RCC 7860 (cell line): ENCODE data around the gene EHMT1.
"Not testable (repeated sequence)": the region's sequence is repeated elsewhere in the genome, so short reads cannot be mapped to it uniquely, and the experiment has no call there.

Source experiments
- DNase-seq: peaks from one replicate; pipeline ENCODE4 v3.0.0-alpha.2; 2015; ENCODE audit warnings: low spot score
- FAIRE-seq: peaks from 2 replicates; lab custom pipeline; 2012; peaks lifted over from hg19 to GRCh38; lab: Jason Lieb, UNC

EHMT1 gene

DNA sequence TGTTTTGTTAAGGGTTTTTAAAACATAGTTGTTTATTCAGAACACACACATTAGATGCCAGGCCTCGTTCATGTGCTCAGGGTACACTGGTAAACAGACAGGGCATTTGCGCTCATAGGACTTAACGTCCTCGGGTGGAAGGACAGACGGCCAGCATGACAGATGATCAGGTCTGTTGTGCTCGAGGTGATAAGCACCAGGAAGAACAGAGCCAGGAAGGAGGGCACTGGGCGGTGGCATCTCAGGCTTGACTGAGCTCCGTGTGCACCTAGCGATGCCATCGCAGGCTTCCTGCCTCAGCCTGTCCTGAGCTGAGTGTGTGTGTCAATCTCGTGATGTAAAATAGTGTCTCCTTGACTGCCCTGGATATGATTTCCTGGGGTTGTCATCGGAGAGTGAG is 96.5 kb downstream of the EHMT1 start:
- DNase-seq (no peak), FAIRE-seq (no peak)

DNA sequence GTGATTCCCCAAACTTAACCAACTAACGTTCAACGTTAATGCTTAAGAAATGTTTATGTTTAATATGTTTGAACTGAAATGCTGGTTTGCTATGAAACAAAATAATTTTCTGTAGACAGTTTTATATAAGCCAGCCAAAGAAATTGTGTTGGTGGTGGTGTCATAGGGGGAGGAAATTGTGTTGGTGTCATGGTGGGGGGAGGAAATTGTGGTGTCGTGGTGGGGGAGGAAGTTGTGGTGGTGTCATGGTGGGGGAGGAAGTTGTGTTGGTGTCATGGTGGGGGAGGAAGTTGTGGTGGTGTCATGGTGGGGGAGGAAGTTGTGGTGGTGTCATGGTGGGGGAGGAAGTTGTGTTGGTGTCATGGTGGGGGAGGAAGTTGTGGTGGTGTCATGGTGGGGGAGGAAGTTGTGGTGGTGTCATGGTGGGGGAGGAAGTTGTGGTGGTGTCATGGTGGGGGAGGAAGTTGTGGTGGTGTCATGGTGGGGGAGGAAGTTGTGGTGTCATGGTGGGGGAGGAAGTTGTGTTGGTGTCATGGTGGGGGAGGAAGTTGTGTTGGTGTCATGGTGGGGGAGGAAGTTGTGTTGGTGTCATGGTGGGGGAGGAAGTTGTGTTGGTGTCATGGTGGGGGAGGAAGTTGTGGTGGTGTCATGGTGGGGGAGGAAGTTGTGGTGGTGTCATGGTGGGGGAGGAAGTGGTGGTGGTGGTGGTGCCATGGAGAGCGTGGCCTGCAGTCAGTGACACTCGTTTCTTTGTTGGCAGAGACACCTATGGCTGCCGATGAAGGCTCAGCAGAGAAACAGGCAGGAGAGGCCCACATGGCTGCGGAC is 97.3 kb downstream of the EHMT1 start:
- DNase-seq, FAIRE-seq: not testable (repeated sequence)

DNA sequence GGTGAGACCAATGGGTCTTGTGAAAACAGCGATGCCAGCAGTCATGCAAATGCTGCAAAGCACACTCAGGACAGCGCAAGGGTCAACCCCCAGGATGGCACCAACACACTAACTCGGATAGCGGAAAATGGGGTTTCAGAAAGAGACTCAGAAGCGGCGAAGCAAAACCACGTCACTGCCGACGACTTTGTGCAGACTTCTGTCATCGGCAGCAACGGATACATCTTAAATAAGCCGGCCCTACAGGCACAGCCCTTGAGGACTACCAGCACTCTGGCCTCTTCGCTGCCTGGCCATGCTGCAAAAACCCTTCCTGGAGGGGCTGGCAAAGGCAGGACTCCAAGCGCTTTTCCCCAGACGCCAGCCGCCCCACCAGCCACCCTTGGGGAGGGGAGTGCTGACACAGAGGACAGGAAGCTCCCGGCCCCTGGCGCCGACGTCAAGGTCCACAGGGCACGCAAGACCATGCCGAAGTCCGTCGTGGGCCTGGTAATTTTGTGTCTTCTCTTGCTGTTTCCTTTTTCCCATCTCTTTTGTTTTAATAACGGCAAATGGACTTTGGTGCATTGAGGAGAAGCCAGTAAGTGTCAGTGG is 98.0 kb downstream of the EHMT1 start:
- no peak for DNase-seq
- FAIRE-seq: no peak

DNA sequence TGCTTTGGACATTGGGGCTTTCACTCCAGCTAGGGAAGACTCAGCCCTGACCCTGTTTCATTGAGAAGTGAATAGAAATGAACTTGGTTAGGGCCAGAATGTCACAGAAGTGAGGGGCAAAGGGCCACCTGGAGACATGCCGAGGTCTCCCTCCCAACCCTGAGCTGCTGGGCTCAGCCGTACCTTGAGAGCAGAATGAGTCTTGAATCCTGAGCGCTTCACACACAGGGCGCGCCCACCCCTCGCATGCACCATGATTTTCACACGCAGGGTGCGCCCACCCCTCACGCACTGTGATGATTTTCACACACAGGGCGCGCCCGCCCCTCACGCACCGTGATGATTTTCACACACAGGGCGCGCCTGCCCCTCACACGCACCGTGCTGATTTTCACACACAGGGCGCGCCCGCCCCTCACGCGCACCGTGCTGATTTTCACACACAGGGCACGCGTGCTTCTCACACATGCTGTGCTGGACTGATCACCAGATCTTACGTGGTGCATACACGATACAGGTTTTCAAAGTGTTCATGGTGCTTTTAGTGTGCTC is 99.0 kb downstream of the EHMT1 start:
- no peak for FAIRE-seq
- no peak for DNase-seq

DNA sequence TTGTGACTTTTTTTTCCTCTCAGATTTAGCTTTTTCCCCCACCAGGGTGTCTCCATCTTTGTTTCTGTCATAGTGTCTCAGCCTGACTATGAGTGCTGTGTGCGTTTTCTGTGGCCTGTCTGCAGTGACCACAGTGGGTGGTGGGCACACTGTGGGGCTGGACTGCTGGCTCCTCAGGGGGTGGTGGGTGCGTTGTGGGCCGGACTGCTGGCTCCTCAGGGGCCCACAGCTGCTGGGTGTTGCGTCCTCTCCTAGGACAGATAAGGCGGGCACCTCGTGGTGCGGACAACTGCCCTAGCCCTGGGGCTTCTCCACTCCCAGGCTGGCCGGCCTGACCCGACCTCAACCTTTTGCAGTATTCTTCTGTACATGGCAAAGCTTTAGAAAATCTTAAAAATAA is 100.4 kb downstream of the EHMT1 start:
- FAIRE-seq: no peak
- no peak for DNase-seq

DNA sequence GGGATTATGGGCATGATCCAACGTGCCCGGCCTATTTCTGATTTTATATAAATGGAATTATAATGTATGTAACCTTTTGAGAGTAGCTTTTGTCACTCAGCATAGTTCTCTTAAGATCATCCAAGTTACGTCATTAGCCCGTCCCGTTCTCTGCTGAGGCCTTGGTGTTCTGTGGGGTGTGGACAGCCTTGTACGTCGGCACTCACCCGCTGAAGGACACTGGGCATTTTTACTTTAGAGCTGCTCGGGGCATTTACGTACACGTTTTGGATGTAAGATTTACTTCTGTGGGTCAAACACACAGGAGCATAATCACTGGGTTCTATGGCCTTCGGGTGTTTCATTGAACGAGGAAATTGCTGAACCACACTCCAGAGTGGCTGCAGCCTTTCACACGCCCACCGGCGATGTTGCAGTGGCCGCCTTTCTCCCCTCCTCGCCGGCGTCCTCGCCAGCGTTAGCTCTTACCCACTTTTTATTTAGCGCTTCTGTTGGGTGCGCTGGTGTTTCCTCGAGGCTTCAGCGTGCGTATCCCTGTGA is 101.8 kb downstream of the EHMT1 start:
- FAIRE-seq (no peak), DNase-seq (no peak)

DNA sequence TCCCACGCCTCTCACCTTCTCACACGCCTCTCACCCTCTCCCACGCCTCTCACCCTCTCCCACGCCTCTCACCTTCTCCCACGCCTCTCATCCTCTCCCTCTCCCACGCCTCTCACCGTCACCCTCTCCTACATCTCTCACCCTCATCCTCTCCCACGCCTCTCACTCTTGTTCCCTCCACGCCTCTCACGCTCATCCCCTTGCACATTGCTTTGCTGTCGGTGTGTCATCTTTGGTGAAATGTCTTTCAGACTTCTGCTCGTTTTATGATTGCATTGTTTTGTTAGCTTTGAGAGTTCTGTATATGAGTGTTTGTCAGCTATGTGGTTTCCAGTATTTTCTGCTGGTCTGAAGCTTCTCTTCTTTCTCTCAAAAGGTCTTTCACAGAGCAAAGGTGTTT is 102.7 kb downstream of the EHMT1 start:
- no peak for FAIRE-seq
- DNase-seq: no peak

DNA sequence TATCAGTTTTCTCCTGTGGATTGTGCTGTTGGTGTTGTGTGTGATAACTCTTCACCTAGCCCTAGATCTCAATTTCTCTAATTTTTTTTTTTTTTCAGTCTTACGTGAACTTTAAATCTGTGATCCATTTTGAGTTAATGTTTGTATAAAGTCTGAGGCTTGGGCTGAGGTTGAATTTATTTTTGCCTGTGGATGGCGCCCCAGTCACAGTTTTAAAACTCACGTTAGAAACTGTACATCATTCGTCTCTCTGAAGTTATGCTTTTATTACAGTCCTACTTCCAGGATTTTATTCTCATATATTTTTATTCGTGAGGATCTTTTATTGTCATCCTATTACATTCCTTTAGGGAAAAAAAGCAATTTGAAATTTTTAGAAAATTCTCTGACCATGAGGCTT is 103.1 kb downstream of the EHMT1 start:
- no peak for FAIRE-seq

DNA sequence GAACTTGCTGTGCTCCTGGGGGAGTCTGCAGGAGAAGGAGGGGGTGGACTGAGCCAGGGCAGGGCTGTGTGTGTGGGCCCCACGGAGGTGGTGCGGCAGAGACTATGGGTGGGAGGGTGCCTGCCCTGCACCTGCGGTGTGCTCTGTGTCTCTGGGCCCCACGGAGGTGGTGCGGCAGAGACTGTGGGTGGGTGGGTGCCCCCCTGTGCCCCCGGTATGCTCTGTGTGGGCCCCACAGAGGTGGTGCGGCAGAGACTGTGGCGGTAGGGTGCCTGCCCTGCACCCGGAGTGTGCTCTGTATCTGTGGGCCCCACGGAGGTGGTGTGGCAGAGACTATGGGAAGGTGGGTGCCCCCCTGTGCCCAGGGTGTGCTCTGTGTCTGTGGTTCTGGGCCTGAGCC is 103.7 kb downstream of the EHMT1 start:
- DNase-seq: no peak
- FAIRE-seq: no peak

More for the DNA sequence above, 103.1 kb downstream of the EHMT1 start:
- DNase-seq: no peak

DNA sequence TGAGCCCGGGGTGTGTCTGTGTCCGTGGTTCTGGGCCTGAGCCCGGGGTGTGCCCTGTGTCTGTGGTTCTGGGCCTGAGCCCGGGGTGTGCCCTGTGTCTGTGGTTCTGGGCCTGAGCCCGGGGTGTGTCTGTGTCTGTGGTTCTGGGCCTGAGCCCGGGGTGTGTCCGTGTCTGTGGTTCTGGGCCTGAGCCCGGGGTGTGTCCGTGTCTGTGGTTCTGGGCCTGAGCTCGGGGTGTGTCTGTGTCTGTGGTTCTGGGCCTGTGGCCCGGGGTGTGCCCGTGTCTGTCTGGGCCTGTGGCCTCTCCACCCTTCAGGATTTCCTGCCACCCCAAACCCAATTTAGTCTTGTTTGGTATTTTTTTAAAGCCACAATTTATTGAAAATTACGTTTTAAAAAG is 104.6 kb downstream of the EHMT1 start:
- FAIRE-seq, DNase-seq: not testable (repeated sequence)

DNA sequence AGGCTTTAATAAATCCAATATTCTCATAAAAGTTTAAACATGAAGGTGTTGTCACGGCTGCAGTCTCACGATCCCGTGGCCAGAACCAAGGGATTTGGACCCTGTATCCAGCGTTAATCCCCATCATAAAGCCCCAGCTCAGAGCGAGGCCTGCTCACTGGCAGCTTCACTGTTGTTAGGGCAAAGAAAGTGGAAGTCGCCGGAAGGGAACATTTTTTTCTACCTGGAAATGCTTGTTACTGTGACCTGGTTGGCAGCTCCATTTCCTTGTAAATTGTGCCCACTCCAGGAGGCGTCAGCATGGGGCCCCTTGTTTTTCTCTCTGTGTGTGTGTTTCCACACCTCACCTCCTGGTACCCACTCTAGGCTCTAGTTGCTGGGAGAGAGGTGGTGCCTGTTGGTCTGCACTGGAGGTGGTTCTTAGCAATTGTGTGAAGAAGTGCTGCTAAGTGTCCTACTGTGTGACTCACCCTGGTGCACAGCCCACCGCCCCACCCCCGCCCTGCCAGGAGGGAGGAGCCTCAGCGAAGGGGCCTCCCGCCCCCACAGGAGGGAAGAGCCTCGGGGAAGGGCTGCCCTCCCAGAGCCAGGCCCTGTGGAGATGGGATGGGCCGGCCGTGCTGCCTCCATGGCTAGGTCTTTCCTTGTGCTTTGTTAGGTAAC is 105.1 kb downstream of the EHMT1 start:
- no peak for FAIRE-seq
- no peak for DNase-seq

DNA sequence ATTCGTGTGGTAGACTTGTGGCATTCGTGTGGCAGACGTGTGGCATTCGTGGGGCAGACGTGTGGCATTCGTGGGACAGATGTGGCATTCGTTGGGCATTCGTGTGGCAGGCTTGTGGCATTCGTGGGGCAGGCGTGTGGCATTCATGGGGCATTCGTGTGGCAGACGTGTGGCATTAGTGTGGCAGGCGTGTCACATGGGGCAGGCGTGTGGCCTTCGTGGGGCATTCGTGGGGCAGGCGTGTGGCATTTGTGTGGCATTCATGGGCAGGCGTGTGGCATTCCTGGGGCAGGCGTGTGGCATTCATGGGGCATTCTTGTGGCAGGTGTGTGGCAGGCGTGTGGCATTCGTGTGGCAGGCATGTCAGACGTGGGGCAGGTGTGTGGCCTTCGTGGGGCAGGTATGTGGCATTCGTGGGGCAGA is 106.0 kb downstream of the EHMT1 start:
- DNase-seq: no peak
- FAIRE-seq: no peak

DNA sequence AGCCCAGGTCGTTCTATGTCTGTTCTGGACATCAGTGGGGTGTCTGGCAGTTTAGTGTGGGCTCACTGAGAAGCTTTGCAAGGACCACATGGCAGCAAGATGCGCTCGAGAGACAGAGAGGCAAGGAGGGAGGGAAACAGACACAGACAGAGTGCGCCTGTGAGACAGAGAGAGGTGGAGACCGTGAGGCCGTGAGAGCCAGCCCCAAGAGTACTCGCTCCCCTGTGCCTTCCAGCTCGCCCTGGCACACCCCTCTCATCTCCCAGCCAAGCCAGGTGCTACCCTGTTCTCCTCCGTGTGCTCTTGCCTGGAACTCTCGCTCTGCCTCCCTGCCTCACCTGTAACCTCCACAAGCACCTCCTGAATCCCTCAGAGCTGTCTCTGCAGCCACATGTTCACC is 106.8 kb downstream of the EHMT1 start:
- FAIRE-seq: no peak
- no peak for DNase-seq

DNA sequence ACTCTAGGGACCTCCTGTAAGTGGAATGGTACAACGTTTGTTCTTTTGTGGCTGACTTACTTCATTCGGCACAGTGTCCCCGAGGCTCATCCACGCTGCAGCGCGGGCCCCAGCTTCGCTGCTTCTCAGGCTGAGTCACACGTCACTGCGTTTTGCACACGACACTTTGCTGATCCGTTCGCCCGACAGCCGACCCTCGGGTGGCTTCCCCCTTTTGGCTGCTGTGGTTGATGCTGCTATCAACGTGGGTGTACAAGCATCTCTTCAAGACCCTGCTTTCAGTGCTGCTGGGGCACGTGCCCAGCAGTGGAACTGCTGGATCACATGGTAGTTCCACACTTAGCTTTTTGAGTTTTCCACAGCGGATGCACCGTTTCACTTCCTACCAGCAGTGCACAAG is 107.5 kb downstream of the EHMT1 start:
- FAIRE-seq: not testable (repeated sequence)

DNA sequence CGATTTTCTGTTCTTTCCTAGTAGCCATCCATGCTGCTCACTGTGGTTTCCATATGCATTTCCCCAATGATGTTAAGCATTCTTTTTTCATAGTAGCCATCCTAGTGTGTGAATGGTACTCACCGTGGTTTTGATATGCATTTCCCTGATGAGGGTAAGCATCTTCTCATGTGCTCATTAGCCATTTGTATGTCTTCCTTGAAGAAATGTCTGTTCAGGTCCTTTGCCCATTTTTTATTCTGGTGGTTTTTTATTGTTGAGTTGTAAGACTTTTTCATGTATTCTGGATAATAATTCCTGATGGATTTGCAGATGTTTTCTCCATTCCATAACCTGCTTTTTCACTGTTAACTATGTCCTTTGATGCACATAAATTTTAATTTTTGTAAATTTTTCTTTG is 108.0 kb downstream of the EHMT1 start:
- DNase-seq: no peak
- no peak for FAIRE-seq

More for the DNA sequence above, 107.5 kb downstream of the EHMT1 start:
- DNase-seq: not testable (repeated sequence)

DNA sequence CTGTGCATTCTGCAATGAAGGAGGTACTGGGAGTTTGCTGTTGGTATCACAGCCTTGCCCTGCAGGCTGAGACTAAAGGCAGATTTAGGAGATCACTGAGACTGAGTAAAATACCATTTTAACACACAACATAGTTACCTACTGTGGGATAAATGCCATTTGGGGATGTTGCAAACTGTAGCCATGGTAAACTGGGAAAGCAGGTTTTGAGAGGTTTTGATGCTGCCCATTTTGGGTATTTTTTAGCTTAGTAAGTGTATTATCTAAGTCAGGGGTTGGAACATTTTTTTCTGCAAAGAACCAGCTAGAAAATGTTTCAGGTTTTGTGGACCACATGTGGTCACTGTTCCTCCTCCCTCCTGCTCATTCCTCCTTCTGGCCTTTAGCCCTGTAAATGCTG is 108.9 kb downstream of the EHMT1 start:
- FAIRE-seq (no peak), DNase-seq (no peak)

DNA sequence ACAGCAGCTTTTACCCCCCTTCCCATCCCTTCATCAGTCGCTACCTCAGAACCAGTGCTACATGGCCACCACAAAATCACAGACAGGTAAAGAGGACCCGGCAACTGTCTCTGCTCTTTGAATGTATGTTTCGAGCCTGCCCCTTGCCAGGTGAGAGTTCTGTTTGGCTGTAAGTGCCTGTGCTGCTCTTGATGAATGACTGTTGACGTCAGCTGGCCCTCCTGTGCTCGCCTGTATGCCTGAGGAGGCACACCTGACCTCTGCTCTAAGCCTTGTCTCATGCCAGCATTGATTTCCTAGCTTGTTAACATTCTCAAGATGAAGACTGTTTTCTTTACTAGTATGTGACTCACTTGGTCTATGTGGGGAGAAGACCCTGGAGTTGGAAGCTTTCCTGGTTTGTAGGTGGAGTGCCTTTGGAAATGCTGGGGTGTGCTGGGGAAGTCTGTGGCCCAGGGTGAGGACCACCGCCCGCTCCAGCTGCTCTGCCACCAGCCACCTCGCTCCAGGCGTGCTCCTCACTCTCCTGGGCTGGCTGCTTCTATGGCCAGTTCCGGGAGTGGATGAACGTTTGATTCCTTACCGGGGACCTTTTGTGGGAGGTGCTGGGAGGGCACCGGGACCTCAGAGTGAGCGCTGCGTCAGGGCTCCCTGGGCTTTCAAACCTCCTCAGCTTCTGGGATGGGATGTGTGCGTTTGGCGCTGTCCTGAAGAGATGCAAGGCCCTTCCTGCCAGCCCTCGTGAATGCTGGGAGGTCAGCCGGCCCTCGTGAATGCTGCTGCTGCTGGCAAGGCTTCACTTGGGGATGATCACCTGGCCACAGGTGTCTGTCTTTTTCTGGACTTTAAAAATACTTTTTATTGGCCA is 109.9 kb downstream of the EHMT1 start:
- FAIRE-seq: no peak
- no peak for DNase-seq

DNA sequence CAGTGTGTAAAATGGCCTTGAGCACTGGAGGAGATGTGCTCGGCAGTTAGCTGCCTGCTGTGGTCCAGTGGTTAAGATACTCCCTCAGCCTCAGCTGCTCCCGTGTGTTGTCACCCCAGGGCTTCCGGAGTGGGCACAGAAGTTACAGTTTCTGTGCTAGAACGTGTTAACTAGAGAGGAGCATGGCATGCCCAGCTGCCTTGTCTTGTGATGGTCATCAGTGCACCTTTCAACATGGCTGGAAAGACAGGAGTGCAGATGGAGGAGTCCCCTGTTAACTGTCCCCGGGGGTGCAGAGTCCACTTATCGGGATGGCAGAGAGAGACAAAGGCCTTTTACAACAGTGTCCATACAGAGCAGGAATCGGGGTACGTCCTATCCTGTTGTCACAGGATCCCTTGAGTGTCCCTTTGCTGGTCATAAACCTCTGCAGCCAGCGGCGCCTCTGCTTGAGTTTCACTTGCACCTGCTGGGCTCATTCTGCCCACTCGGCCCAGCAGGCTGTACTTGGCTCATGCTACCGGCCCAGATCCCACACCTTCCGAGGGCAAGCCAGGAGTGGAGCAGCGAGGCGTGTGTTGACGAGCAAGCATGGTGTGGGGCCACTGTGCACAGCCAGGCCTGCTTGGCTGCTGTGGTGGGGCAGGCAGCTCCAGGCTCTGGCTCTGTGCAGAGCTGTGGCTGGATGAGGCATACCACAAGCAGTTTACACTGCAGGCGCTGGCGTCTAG is 112.6 kb downstream of the EHMT1 start:
- DNase-seq: no peak
- no peak for FAIRE-seq

DNA sequence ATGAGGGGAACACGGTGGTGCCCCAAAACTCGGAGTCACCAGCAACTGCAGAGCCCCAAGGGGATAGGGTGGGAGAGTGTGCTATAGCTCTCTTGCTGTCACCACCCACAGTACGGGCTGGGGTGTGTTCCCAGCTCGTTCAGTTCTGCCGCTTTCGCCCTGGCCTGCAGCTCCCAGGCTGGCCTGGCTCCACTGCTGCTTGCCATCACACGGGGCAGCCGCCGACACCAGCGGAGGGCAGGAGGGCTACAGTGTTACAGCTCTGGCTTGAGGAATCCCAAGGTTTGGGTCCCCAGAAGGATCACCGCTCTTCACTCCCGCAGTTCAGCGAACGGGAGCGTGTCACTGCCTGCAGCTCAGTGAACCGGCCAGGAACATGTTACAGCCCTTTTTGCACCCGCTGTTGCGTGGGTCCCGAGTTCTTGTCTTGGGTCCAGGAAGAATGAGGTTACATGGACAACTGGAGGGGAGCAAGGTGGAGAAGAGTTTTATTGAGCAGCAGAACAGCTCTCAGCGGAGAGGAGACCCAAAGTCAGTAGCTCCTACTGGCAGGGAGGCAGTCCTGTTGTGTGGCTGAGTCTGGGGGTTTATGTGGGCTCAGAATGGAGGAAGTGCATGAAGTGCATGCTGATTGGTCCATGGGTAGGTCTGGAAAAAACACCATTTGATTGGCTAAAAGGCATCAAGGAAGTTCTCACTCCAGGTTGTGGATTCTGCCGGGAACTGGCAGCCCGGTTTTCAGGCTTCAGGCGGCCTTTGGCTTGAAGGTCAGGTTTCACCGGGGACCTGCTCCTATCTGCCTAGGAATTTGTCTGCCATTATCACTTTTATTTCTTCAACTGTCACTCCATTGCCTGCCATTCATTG is 113.4 kb downstream of the EHMT1 start:
- no peak for DNase-seq
- FAIRE-seq: no peak
